ENCODE results near the gene WDR73. TPM values are rescaled to one million over a fixed set of nuclear protein-coding genes. Genes with fewer than 3 reads are reported as not detected.

The WDR73 gene
- total and polyA plus RNA-seq, 2 of the 4 experiments (the other 2 are of a cell fraction), result 21.5 to 25.5 TPM

GRCh38 chr15:84611631-84612030 is 42.5 kb downstream of the WDR73 start:
- H2AFZ ChIP-seq (replicated peaks; ENCODE audit: low read length, poor library complexity), result no peak overlapping the region
- ATAC-seq (ENCODE audit: low read depth) (peak; percentile 59; the same call in 1 of the 2 replicates), DNase-seq (peak; percentile 52)
- no peak overlapping the region for H2BK120ac ChIP-seq (ENCODE audit: low read depth, low read length)
- TF ChIP-seq USF2 (IDR thresholded peaks at IDR 0.05; ENCODE audit: low read depth, low read length) (no peak), ELK1 (IDR thresholded peaks at IDR 0.05; ENCODE audit: borderline replicate concordance, low read depth, low read length) (no peak), NFE2L2 (IDR thresholded peaks at IDR 0.05; ENCODE audit: low read depth, low read length) (no peak), FOS (IDR thresholded peaks at IDR 0.05; ENCODE audit: low read depth, low read length) (no peak), CTCF (conservative IDR thresholded peaks at IDR 0.05; ENCODE audit: low read depth, low read length) (no peak), RAD21 (IDR thresholded peaks at IDR 0.05; ENCODE audit: low read length) (no peak), POLR2A (IDR thresholded peaks at IDR 0.05; ENCODE audit: low read depth, low read length) (no peak)
- no peak overlapping the region for H3K56ac ChIP-seq (ENCODE audit: extremely low read depth, insufficient read depth, low read length)
- H4K5ac ChIP-seq (ENCODE audit: low read depth, low read length), result no peak overlapping the region
- no peak overlapping the region for H2AK5ac ChIP-seq (ENCODE audit: low read depth, low read length)
- in situ Hi-C loops (cut with MboI; ENCODE audit: low sequenced_read_pairs), result no loop called here
- H3K27me3 ChIP-seq (ENCODE audit: control insufficient read depth, insufficient read depth, low read length), result no peaks in the 10 kb centered on the region
- no peak overlapping the region for H3K9ac ChIP-seq (ENCODE audit: low read depth, low read length)
- no peak overlapping the region for H3K14ac ChIP-seq (replicated peaks; ENCODE audit: low read depth, low read length)
- BruUV-seq (replicated peaks), result no TSS peak
- H3K79me1 ChIP-seq (ENCODE audit: low read depth in 1 of 2, low read length in 2 of 2), result peaks cover 11 to 47% of the 10 kb centered on the region in 2 experiments
- H3K9me3 ChIP-seq (ENCODE audit: control insufficient read depth, insufficient read depth, low read length), result no peaks in the 10 kb centered on the region
- H3K4me1 ChIP-seq (ENCODE audit: control insufficient read depth, insufficient read depth, low read length), result no peaks in the 10 kb centered on the region
- ChIA-PET CTCF (no interaction called here), POLR2A (ENCODE audit: unreplicated experiment) (no interaction called here)
- H2BK20ac ChIP-seq (ENCODE audit: low read depth, low read length), result no peak overlapping the region
- no peak overlapping the region for H4K8ac ChIP-seq (ENCODE audit: low read depth in 2 of 2, low read length in 2 of 2)
- peaks cover 8% of the 10 kb centered on the region; the same call in 1 of the 2 replicates for H4K20me1 ChIP-seq (ENCODE audit: insufficient read depth, low read length)
- no peak overlapping the region for H3K4me3 ChIP-seq (ENCODE audit: insufficient read depth, low read depth, low read length)
- intact Hi-C loops (cut with micrococcal nuclease), result no loop called here
- dilution Hi-C loops (cut with HindIII; ENCODE audit: low sequenced_read_pairs, unreplicated experiment), result no loop called here
- H4K91ac ChIP-seq (ENCODE audit: insufficient read depth, low read depth, low read length), result no peak overlapping the region
- no peak overlapping the region for H3K23ac ChIP-seq (ENCODE audit: low read depth, low read length)
- no peak overlapping the region for H3K18ac ChIP-seq (ENCODE audit: low read depth, low read length)
- no peak overlapping the region for H3K4me2 ChIP-seq (ENCODE audit: low read depth, low read length)
- peaks cover 18% of the 10 kb centered on the region for H3K36me3 ChIP-seq (ENCODE audit: control insufficient read depth, insufficient read depth, low read length)
- no peak overlapping the region for H3K4ac ChIP-seq (ENCODE audit: low read depth, low read length)
- H2AK9ac ChIP-seq (replicated peaks; ENCODE audit: low read depth, low read length, poor library complexity), result no peak overlapping the region
- H2BK15ac ChIP-seq (ENCODE audit: low read depth, low read length), result no peak overlapping the region
- no peak overlapping the region for H2BK5ac ChIP-seq (ENCODE audit: low read depth, low read length, poor library complexity, severe bottlenecking)
- WGBS, 2 experiments (ENCODE audit: extremely low coverage in 2 of 2, insufficient read length in 1 of 2), result 100% methylated on average over 1 of the region's 7 CpGs; no CpG with 5 or more reads in 1 of the 2 experiments
- H3K9me1 ChIP-seq (ENCODE audit: insufficient read depth, low read length), result no peaks in the 10 kb centered on the region
- no peak overlapping the region for H3K27ac ChIP-seq (ENCODE audit: insufficient read depth, low read length)
